Endothelial cell of umbilical vein (primary cell): Measurements from ENCODE around the gene COQ6. TPM values are rescaled to one million over a fixed set of nuclear protein-coding genes. Genes with fewer than 3 reads are reported as not detected.

Source experiments
- BruUV-seq: library from RNA; stranded (reverse); fragments of 400-500 nt; replicated peaks from 2 replicates; lab custom pipeline; 2021; lab: Mats Ljungman, UMichigan
- CTCF ChIA-PET: fragments of 300-600, 350-600 bp; sonication (Branson Sonifier 250); formaldehyde crosslinking; loops from one replicate; lab custom pipeline; 2021; ENCODE audit warnings: antibody characterized with exemption, inconsistent platforms; lab: Charles Lee
- POLR2A ChIA-PET: fragments of 300-600, 350-600 bp; sonication (Branson Sonifier 250); formaldehyde crosslinking; loops from one replicate; lab custom pipeline; 2021; ENCODE audit warnings: antibody characterized with exemption, inconsistent platforms; lab: Charles Lee
- DNase-seq: peaks from one replicate; pipeline ENCODE4 v3.0.0-alpha.2; 2011; ENCODE audit warnings: low read depth, low spot score
- FAIRE-seq: peaks from 2 replicates; lab custom pipeline; 2011; peaks lifted over from hg19 to GRCh38; lab: Jason Lieb, UNC
- H2AFZ ChIP-seq: 2 replicates; pipeline ENCODE4 v1.6.0; 2012; ENCODE audit warnings: low read depth, low read length, control low read depth, inconsistent platforms
- H3K27ac ChIP-seq: 2 replicates; pipeline ENCODE4 v1.5.1; 2011; ENCODE audit warnings: low read depth, mild to moderate bottlenecking, control low read depth, low read length, moderate library complexity; ENCODE audit not compliant: insufficient read depth
- H3K27me3 ChIP-seq, 2 experiments: 2 replicates each; pipeline versions ENCODE4 v1.6.0 to v1.6.1; 2011; ENCODE audit warnings: low read length in 2 of 2, mixed read lengths in 1 of 2; ENCODE audit not compliant: control insufficient read depth in 2 of 2, insufficient read depth in 2 of 2
- H3K36me3 ChIP-seq, 2 experiments: 2 replicates in 1 of 2; 3 replicates in 1 of 2; pipeline ENCODE4 v1.5.1; 2011; ENCODE audit warnings: low read length in 2 of 2, mild to moderate bottlenecking in 1 of 2, moderate library complexity in 1 of 2; ENCODE audit not compliant: control insufficient read depth in 2 of 2, insufficient read depth in 2 of 2; ENCODE audit errors: extremely low read depth in 1 of 2
- H3K4me1 ChIP-seq: 3 replicates; pipeline ENCODE4 v1.5.1; 2011; ENCODE audit warnings: mild to moderate bottlenecking, low read length; ENCODE audit not compliant: control insufficient read depth, insufficient read depth; ENCODE audit errors: extremely low read depth
- H3K4me2 ChIP-seq: 2 replicates; pipeline ENCODE4 v1.6.1; 2011; ENCODE audit warnings: low read length, control low read depth, mixed read lengths; ENCODE audit not compliant: insufficient read depth
- H3K4me3 ChIP-seq, 3 experiments: fragments of 200-600 bp in 1 of 3; sonication (generic), shearing (Covaris generic) in 1 of 3; replicated peaks in 1 of 3; 2 replicates each; pipeline ENCODE4 v1.5.1; 2011 to 2016; ENCODE audit warnings: control low read depth in 3 of 3, low read length in 3 of 3, mild to moderate bottlenecking in 2 of 3, inconsistent platforms in 1 of 3, low read depth in 1 of 3, moderate library complexity in 1 of 3; ENCODE audit not compliant: insufficient read depth in 1 of 3
- H3K79me2 ChIP-seq: 2 replicates; pipeline ENCODE4 v1.6.0; 2012; ENCODE audit warnings: low read length, inconsistent platforms; ENCODE audit not compliant: control insufficient read depth, insufficient read depth
- H3K9ac ChIP-seq: replicated peaks from 2 replicates; pipeline ENCODE3; 2011; ENCODE audit warnings: low read length, control low read depth; ENCODE audit not compliant: insufficient read depth; ENCODE audit errors: extremely low read depth
- H3K9me1 ChIP-seq: replicated peaks from 3 replicates; pipeline ENCODE4 v1.6.0; 2011; ENCODE audit warnings: mild to moderate bottlenecking, low read length; ENCODE audit not compliant: control insufficient read depth, insufficient read depth; ENCODE audit errors: extremely low read depth
- H3K9me3 ChIP-seq: replicated peaks from 2 replicates; pipeline ENCODE4 v1.5.1; 2012; ENCODE audit warnings: low read length, inconsistent platforms; ENCODE audit not compliant: control insufficient read depth, insufficient read depth
- H4K20me1 ChIP-seq: replicated peaks from 2 replicates; pipeline ENCODE3; 2011; ENCODE audit warnings: mild to moderate bottlenecking, low read length; ENCODE audit not compliant: control insufficient read depth, insufficient read depth; ENCODE audit errors: extremely low read depth
- CTCF ChIP-seq, 2 donors: IDR thresholded peaks; 1 replicate in 1 of 2; 2 replicates in 1 of 2; pipeline ENCODE4 v1.5.1; 2011; ENCODE audit warnings: low read length in 2 of 2, mild to moderate bottlenecking in 2 of 2, moderate library complexity in 2 of 2, control low read depth in 1 of 2, inconsistent platforms in 1 of 2, low read depth in 1 of 2; ENCODE audit not compliant: insufficient read depth in 1 of 2; ENCODE audit errors: extremely low read depth in 1 of 2
- EZH2 ChIP-seq: IDR thresholded peaks from 2 replicates; pipeline ENCODE4 v1.6.1; 2012; ENCODE audit warnings: borderline replicate concordance, low read depth, mild to moderate bottlenecking, moderate library complexity, low read length, inconsistent platforms; ENCODE audit not compliant: severe bottlenecking
- FOS ChIP-seq: IDR thresholded peaks from 2 replicates; pipeline ENCODE4 v1.6.1; 2011; ENCODE audit warnings: mild to moderate bottlenecking, low read length, moderate library complexity, borderline replicate concordance; ENCODE audit not compliant: insufficient read depth
- GATA2 ChIP-seq: IDR thresholded peaks from 2 replicates; pipeline ENCODE4 v1.7.0; 2011; ENCODE audit warnings: low read depth, mild to moderate bottlenecking, moderate library complexity, mixed read lengths, low read length; ENCODE audit not compliant: insufficient read length, insufficient read depth
- JUN ChIP-seq: IDR thresholded peaks from 2 replicates; pipeline ENCODE4 v1.6.1; 2011; ENCODE audit warnings: borderline replicate concordance, low read depth; ENCODE audit not compliant: insufficient read length, insufficient read depth
- MAX ChIP-seq: IDR thresholded peaks from 2 replicates; pipeline ENCODE4 v1.6.1; 2011; ENCODE audit not compliant: insufficient read depth, insufficient read length
- MYC ChIP-seq: IDR thresholded peaks from one replicate; pipeline ENCODE4 v1.6.1; 2011; ENCODE audit warnings: mild to moderate bottlenecking, low read depth, low read length
- POLR2A ChIP-seq: IDR thresholded peaks from 2 replicates; pipeline ENCODE4 v1.6.1; 2012; ENCODE audit warnings: low read depth, mild to moderate bottlenecking, control low read depth, low read length
- POLR2AphosphoS5 ChIP-seq: IDR thresholded peaks from 2 replicates; pipeline ENCODE4 v1.6.1; 2012; ENCODE audit warnings: low read depth, mild to moderate bottlenecking, control low read depth, low read length, moderate library complexity; ENCODE audit not compliant: insufficient read depth
- dilution Hi-C: fragments of 300-500 bp; cut with MboI; formaldehyde crosslinking; loops from one replicate; pipeline ENCODE4 v1.15.0; 2019; ENCODE audit warnings: low sequenced_read_pairs; ENCODE audit not compliant: extremely low pct_ligation_motif_present
- intact Hi-C: fragments of 100-400 bp; cut with micrococcal nuclease; formaldehyde crosslinking; loops from one replicate; pipeline ENCODE4 v1.10.0; 2022
- polyA plus RNA-seq, 4 experiments: library from polyadenylated mRNA; depleted of rRNA in 3 of 4; stranded (reverse) in 3 of 4; unstranded in 1 of 4; fragments of >200 nt; gene quantifications; 2 replicates each; pipeline versions ENCODE4 v1.2.1 to v1.2.3, GENCODE V29; 2011 to 2012; ENCODE audit warnings: missing spikeins in 1 of 4
- total RNA-seq: library from RNA; stranded (reverse); gene quantifications from 2 replicates; pipeline ENCODE4 v1.2.3, GENCODE V29; 2021

COQ6 gene
- total and polyA plus RNA-seq, 2 donors (not counting 3 experiments of a cell fraction or from before 2014, with no cell fraction given): 20.7 to 35.3 TPM

- dilution Hi-C loops: no loop called here
- intact Hi-C loops: no loop called here
- DNase-seq (no peak), FAIRE-seq (no peak)
- Histone ChIP-seq H3K9me3 (no peaks in the 10 kb centered on the region), H3K4me3 (no peak overlapping the region), H4K20me1 (no peaks in the 10 kb centered on the region), H3K9me1 (no peaks in the 10 kb centered on the region), H3K4me1 (no peaks in the 10 kb centered on the region), H3K9ac (no peak overlapping the region), H3K36me3 (peaks cover 0 to 4% of the 10 kb centered on the region in 2 experiments), H3K27me3 (no peaks in the 10 kb centered on the region), H3K79me2 (no peaks in the 10 kb centered on the region), H2AFZ (no peak overlapping the region), H3K4me2 (no peak overlapping the region), H3K27ac (no peak overlapping the region)
- no peak for TF ChIP-seq MYC
- TF ChIP-seq JUN: no peak
- no peak for TF ChIP-seq GATA2
- TF ChIP-seq MAX: no peak
- TF ChIP-seq POLR2AphosphoS5: no peak
- no peak for TF ChIP-seq FOS
- TF ChIP-seq CTCF (IDR thresholded peaks at IDR 0.05; ENCODE audit: extremely low read depth in 1 of 2, insufficient read depth in 1 of 2, low read depth in 1 of 2, low read length in 2 of 2): no peak
- no peak for TF ChIP-seq POLR2A
- TF ChIP-seq EZH2: no peak
- CTCF ChIA-PET: interaction anchor here (0.6 to 0.7 kb wide), 2 partner anchors 9 to 63 kb away, joined by 3 read pairs; no protein-coding TSS in a partner anchor
- no TSS peak for BruUV-seq
- POLR2A ChIA-PET: no interaction called here
Measured at GRCh38 chr14:73973497-73973896, 23.4 kb downstream of the COQ6 start.
